DND-41 (cell line): ENCODE measurements around the gene ARHGEF6.

Experiments used
- CTCF ChIP-seq: IDR thresholded peaks from 2 replicates; pipeline ENCODE4 v1.5.1; 2012; ENCODE audit warnings: borderline replicate concordance, low read length, moderate library complexity, mild to moderate bottlenecking; ENCODE audit not compliant: poor library complexity, severe bottlenecking; ENCODE audit errors: extremely low read depth
- EZH2 ChIP-seq: IDR thresholded peaks from 3 replicates; pipeline ENCODE4 v1.6.1; 2012; ENCODE audit warnings: borderline replicate concordance, low read depth, mild to moderate bottlenecking, moderate library complexity, low read length, inconsistent platforms; ENCODE audit not compliant: severe bottlenecking

- TF ChIP-seq EZH2 (no peak), CTCF (no peak)
Observed at GRCh38 chrX:136646602-136647239, 134.0 kb downstream of the ARHGEF6 start.
